Neuronal stem cell (in vitro differentiated cells): ENCODE data around the gene IQCB1. TPM values are rescaled to one million over a fixed set of nuclear protein-coding genes. Genes with fewer than 3 reads are reported as not detected.

Source experiments
- DNase-seq: peaks from one replicate; pipeline ENCODE4 v3.0.0-alpha.2; 2013; ENCODE audit warnings: low spot score
- H2AFZ ChIP-seq: one replicate; pipeline ENCODE4 v1.6.1; 2013; ENCODE audit warnings: mild to moderate bottlenecking, low read length, inconsistent platforms
- H2AK5ac ChIP-seq: 2 replicates; pipeline ENCODE4 v1.6.1; 2013; ENCODE audit warnings: low read depth, mild to moderate bottlenecking, inconsistent platforms, low read length, moderate library complexity, mixed read lengths
- H2BK120ac ChIP-seq: 2 replicates; pipeline ENCODE4 v1.6.1; 2013; ENCODE audit warnings: low read depth, mild to moderate bottlenecking, inconsistent platforms, low read length, moderate library complexity, mixed read lengths
- H2BK12ac ChIP-seq: one replicate; pipeline ENCODE4 v1.6.1; 2013; ENCODE audit warnings: low read length, inconsistent platforms
- H2BK15ac ChIP-seq: 2 replicates; pipeline ENCODE4 v1.6.1; 2013; ENCODE audit warnings: mild to moderate bottlenecking, low read length, inconsistent platforms, mixed read lengths
- H2BK5ac ChIP-seq: one replicate; pipeline ENCODE4 v1.6.1; 2013; ENCODE audit warnings: inconsistent platforms, mild to moderate bottlenecking, low read length, moderate library complexity
- H3K14ac ChIP-seq: one replicate; pipeline ENCODE4 v1.6.1; 2013; ENCODE audit warnings: low read length, inconsistent platforms
- H3K18ac ChIP-seq: 2 replicates; pipeline ENCODE4 v1.6.1; 2013; ENCODE audit warnings: low read length, inconsistent platforms
- H3K23ac ChIP-seq: 2 replicates; pipeline ENCODE4 v1.6.1; 2013; ENCODE audit warnings: low read depth, mild to moderate bottlenecking, mixed read lengths, low read length, inconsistent platforms; ENCODE audit not compliant: poor library complexity
- H3K27ac ChIP-seq: replicated peaks from 3 replicates; pipeline ENCODE4 v1.5.1; 2013; ENCODE audit warnings: low read length, inconsistent platforms
- H3K27me3 ChIP-seq, 3 experiments: 2 replicates each; pipeline ENCODE4 v1.6.1; 2013; ENCODE audit warnings: low read length in 3 of 3, mild to moderate bottlenecking in 2 of 3, inconsistent platforms in 1 of 3, low read depth in 1 of 3, mixed read lengths in 1 of 3, moderate library complexity in 1 of 3; ENCODE audit not compliant: control insufficient read depth in 3 of 3, insufficient read depth in 3 of 3
- H3K36me3 ChIP-seq, 2 donors: replicated peaks in 1 of 2; 2 replicates each; pipeline ENCODE4 v1.6.1; 2013; ENCODE audit warnings: low read length in 2 of 2; ENCODE audit not compliant: control insufficient read depth in 2 of 2, insufficient read depth in 2 of 2
- H3K4ac ChIP-seq: 2 replicates; pipeline ENCODE4 v1.6.1; 2013; ENCODE audit warnings: inconsistent platforms, mild to moderate bottlenecking, low read length, moderate library complexity
- H3K4me1 ChIP-seq, 2 donors: 1 replicate in 1 of 2; 2 replicates in 1 of 2; pipeline ENCODE4 v1.6.1; 2013; ENCODE audit warnings: low read length in 2 of 2, low read depth in 1 of 2; ENCODE audit not compliant: control insufficient read depth in 2 of 2, insufficient read depth in 1 of 2
- H3K4me2 ChIP-seq: one replicate; pipeline ENCODE4 v1.6.1; 2013; ENCODE audit warnings: mild to moderate bottlenecking, low read length, inconsistent platforms; ENCODE audit not compliant: insufficient read depth, poor library complexity, severe bottlenecking
- H3K4me3 ChIP-seq, 2 donors: 2 replicates each; pipeline ENCODE4 v1.5.1; 2013; ENCODE audit warnings: low read length in 2 of 2, mild to moderate bottlenecking in 2 of 2, inconsistent platforms in 1 of 2, moderate library complexity in 1 of 2
- H3K79me1 ChIP-seq: one replicate; pipeline ENCODE4 v1.6.1; 2013; ENCODE audit warnings: low read depth, mild to moderate bottlenecking, inconsistent platforms, low read length, moderate library complexity
- H3K9ac ChIP-seq: one replicate; pipeline ENCODE4 v1.6.1; 2013; ENCODE audit warnings: mild to moderate bottlenecking, low read depth, low read length, inconsistent platforms; ENCODE audit not compliant: poor library complexity
- H3K9me3 ChIP-seq, 2 donors: replicated peaks in 1 of 2; 2 replicates each; pipeline versions ENCODE3 to v1.6.1; 2013; ENCODE audit warnings: low read length in 2 of 2, mild to moderate bottlenecking in 2 of 2, inconsistent platforms in 1 of 2, low read depth in 1 of 2, mixed read lengths in 1 of 2, moderate library complexity in 1 of 2; ENCODE audit not compliant: control insufficient read depth in 2 of 2, insufficient read depth in 1 of 2
- H4K8ac ChIP-seq: one replicate; pipeline ENCODE4 v1.6.1; 2013; ENCODE audit warnings: low read depth, mild to moderate bottlenecking, inconsistent platforms, low read length, moderate library complexity
- H4K91ac ChIP-seq: one replicate; pipeline ENCODE4 v1.6.1; 2013; ENCODE audit warnings: low read length, low read depth, mild to moderate bottlenecking, inconsistent platforms; ENCODE audit not compliant: poor library complexity
- WGBS, 2 donors: extraction: QIAGEN DNeasy Blood & Tissue Kit; methylation state at CpG; one replicate each; pipeline ENCODE4 v1.1.7; 2013; ENCODE audit warnings: missing lambda C conversion rate in 2 of 2, mixed read lengths in 1 of 2; ENCODE audit not compliant: insufficient read length in 2 of 2, insufficient replicate concordance in 1 of 2; ENCODE audit errors: extremely low coverage in 2 of 2; 5-methylcytosine and 5-hydroxymethylcytosine counted together
- polyA plus RNA-seq, 2 experiments: library from polyadenylated mRNA; stranded (reverse); fragments of 200-250 nt; gene quantifications; one replicate each; pipeline ENCODE4 v1.2.3, GENCODE V29; 2013

Gene IQCB1, protein sequence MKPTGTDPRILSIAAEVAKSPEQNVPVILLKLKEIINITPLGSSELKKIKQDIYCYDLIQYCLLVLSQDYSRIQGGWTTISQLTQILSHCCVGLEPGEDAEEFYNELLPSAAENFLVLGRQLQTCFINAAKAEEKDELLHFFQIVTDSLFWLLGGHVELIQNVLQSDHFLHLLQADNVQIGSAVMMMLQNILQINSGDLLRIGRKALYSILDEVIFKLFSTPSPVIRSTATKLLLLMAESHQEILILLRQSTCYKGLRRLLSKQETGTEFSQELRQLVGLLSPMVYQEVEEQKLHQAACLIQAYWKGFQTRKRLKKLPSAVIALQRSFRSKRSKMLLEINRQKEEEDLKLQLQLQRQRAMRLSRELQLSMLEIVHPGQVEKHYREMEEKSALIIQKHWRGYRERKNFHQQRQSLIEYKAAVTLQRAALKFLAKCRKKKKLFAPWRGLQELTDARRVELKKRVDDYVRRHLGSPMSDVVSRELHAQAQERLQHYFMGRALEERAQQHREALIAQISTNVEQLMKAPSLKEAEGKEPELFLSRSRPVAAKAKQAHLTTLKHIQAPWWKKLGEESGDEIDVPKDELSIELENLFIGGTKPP
- 31.9 TPM for polyA plus RNA-seq (2013, experiment 1 of 2)
- 32.1 TPM for polyA plus RNA-seq (2013, experiment 2 of 2)

DNA sequence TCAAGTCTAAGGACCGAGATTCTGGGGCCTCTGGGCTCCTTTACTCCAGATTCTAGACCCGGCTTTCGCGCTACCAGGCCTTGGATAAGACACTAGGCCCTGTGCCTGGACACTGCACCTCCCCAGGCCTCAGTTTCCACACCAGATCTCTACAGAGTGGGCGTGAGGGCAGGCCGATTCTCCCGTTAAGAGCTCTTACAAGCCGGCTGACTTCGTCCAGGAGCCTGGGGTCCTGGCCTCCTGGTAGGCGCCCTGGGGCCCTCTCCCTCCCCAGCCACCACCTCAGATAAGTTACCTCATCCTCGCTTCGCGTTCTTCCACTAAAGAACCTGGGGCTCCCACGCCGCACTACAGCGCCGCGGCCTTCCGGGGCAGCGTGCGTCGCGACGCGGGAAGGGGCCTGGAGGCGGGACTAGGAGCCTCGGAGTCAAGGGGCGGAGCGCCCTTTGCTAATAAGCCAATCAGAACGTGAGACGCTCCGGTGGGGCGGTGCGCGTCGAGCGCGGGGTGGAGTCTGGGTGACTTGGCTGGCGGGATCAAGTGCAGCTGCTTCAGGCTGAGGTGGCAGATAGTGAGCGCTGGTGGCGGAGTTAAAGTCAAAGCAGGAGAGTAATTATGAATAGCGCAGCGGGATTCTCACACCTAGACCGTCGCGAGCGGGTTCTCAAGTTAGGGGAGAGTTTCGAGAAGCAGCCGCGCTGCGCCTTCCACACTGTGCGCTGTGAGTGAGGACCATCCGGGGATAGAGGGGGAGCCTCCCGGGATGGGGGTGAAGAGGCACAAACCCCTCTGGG is at the start of gene IQCB1, which contains the start of gene EAF2:
IQCB1 (minus strand) TSS at position 390 of the 794 bp plus-strand sequence. CDS start 6,100 bp downstream, outside the sequence.
EAF2 (plus strand) TSS at position 539 of the 794 bp plus-strand sequence; CDS start at position 616, 77 bp downstream.
- Histone ChIP-seq H2AFZ (peak within 1 kb of the TSS; percentile 95), H2BK120ac (no peak within 1 kb of the TSS), H3K18ac (peak within 1 kb of the TSS; percentile 2), H3K27me3 (peaks cover 0 to 5% (median 0%) of the 10 kb centered on the region in 3 experiments), H2BK12ac (no peak within 1 kb of the TSS), H3K27ac (no peak within 1 kb of the TSS), H3K4me2 (peak within 1 kb of the TSS; percentile 83), H3K4ac (no peak within 1 kb of the TSS), H3K14ac (no peak within 1 kb of the TSS), H3K4me1 (peaks cover 2 to 3% of the 10 kb centered on the region in 2 donors), H3K9ac (peak within 1 kb of the TSS; percentile 75), H2AK5ac (no peak within 1 kb of the TSS), H3K23ac (peak within 1 kb of the TSS; percentile 0), H3K79me1 (no peaks in the 10 kb centered on the region), H4K8ac (no peak within 1 kb of the TSS), H4K91ac (no peak within 1 kb of the TSS), H3K4me3 (peak within 1 kb of the TSS; percentile 89 to 96), H3K9me3 (peaks cover 0 to 7% of the 10 kb centered on the region in 2 donors), H3K36me3 (peaks cover 2 to 41% of the 10 kb centered on the region in 2 donors), H2BK5ac (no peak within 1 kb of the TSS), H2BK15ac (no peak within 1 kb of the TSS)
- WGBS, 2 donors: no CpG with 5 or more reads among the region's 54 CpGs
- peak; percentile 93 for DNase-seq

- Histone ChIP-seq H2AFZ (no peak overlapping the region), H3K4me1 (no peaks in the 10 kb centered on the region), H2BK120ac (no peak overlapping the region)
Measured at GRCh38 chr3:121883507-121883906, 48.6 kb upstream of the IQCB1 start.

DNA sequence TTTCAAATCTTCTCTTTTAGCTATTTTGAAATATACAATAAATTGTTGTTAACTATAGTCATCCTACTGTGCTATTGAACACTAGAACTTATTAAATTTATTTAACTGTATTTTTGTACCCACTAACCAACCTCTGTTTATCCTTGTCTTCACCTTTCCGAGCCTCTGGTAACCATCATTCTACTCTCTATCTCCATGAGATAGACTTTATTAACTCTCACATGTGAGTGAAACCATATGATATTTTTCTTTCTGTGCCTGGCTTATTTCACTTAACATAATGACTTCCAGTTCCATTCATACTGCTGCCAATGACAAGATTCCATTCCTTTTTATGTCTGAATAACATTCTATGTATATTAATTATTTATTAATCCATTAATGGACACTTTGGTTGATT is 43.6 kb upstream of the IQCB1 start:
- Histone ChIP-seq H3K9me3 (no peaks in the 10 kb centered on the region), H3K4me2 (no peak overlapping the region), H2AK5ac (no peak overlapping the region), H2BK15ac (no peak overlapping the region), H3K36me3 (no peaks in the 10 kb centered on the region), H3K4me1 (no peaks in the 10 kb centered on the region), H2BK12ac (no peak overlapping the region), H3K4ac (no peak overlapping the region), H3K23ac (no peak overlapping the region), H3K27me3 (no peaks in the 10 kb centered on the region), H3K14ac (no peak overlapping the region), H3K18ac (no peak overlapping the region), H3K9ac (no peak overlapping the region), H3K4me3 (no peak overlapping the region), H2BK5ac (no peak overlapping the region), H2AFZ (no peak overlapping the region), H3K27ac (no peak overlapping the region), H2BK120ac (no peak overlapping the region), H4K8ac (no peak overlapping the region), H3K79me1 (no peaks in the 10 kb centered on the region), H4K91ac (no peak overlapping the region)
- no peak for DNase-seq
- WGBS, 2 donors: no CpG with 5 or more reads among the region's 1 CpG

More at GRCh38 chr3:121883507-121883906, 48.6 kb upstream of the IQCB1 start:
- no peaks in the 10 kb centered on the region for H3K79me1 ChIP-seq
- no peak overlapping the region for H4K8ac ChIP-seq
- no peak overlapping the region for H3K4me3 ChIP-seq
- DNase-seq: peak; percentile 0
- no CpG with 5 or more reads among the region's 1 CpG for WGBS, 2 donors
- H2BK5ac ChIP-seq: no peak overlapping the region
- H3K9ac ChIP-seq: no peak overlapping the region
- H3K14ac ChIP-seq: no peak overlapping the region
- H3K23ac ChIP-seq: no peak overlapping the region
- no peak overlapping the region for H4K91ac ChIP-seq
- no peaks in the 10 kb centered on the region for H3K27me3 ChIP-seq
- no peak overlapping the region for H2BK12ac ChIP-seq
- no peak overlapping the region for H3K27ac ChIP-seq
- no peaks in the 10 kb centered on the region for H3K9me3 ChIP-seq
- H3K36me3 ChIP-seq: no peaks in the 10 kb centered on the region
- no peak overlapping the region for H2BK15ac ChIP-seq
- no peak overlapping the region for H2AK5ac ChIP-seq
- no peak overlapping the region for H3K4ac ChIP-seq
- H3K18ac ChIP-seq: no peak overlapping the region
- H3K4me2 ChIP-seq: no peak overlapping the region
